Ishikawa (cell line): ENCODE measurements around the gene TF.

Source experiments
- CEBPB ChIP-seq: IDR thresholded peaks from 2 replicates; pipeline ENCODE4 v1.6.1; 2012
- CREB1 ChIP-seq: IDR thresholded peaks from 2 replicates; pipeline ENCODE4 v1.6.1; 2012; ENCODE audit warnings: low read depth
- EGR1 ChIP-seq: IDR thresholded peaks from 2 replicates; pipeline ENCODE4 v1.6.1; 2012
- EP300 ChIP-seq: IDR thresholded peaks from 2 replicates; pipeline ENCODE4 v1.6.1; 2012; ENCODE audit warnings: borderline replicate concordance
- FOXM1 ChIP-seq: IDR thresholded peaks from 2 replicates; pipeline ENCODE4 v1.6.1; 2012; ENCODE audit warnings: low read depth, borderline replicate concordance
- NFIC ChIP-seq: IDR thresholded peaks from 2 replicates; pipeline ENCODE4 v1.6.1; 2012
- RAD21 ChIP-seq: IDR thresholded peaks from 2 replicates; pipeline ENCODE4 v1.6.1; 2012; ENCODE audit warnings: low read depth
- TAF1 ChIP-seq: IDR thresholded peaks from 2 replicates; pipeline ENCODE4 v1.6.1; 2012; ENCODE audit warnings: low read depth, mild to moderate bottlenecking
- TCF12 ChIP-seq: IDR thresholded peaks from 2 replicates; pipeline ENCODE4 v1.6.1; 2012; ENCODE audit warnings: low read depth
- TEAD4 ChIP-seq: IDR thresholded peaks from 2 replicates; pipeline ENCODE4 v1.6.1; 2012
- YY1 ChIP-seq: IDR thresholded peaks from 2 replicates; pipeline ENCODE4 v1.6.1; 2012; ENCODE audit warnings: low read depth
- ZBTB7A ChIP-seq: IDR thresholded peaks from 2 replicates; pipeline ENCODE4 v1.6.1; 2012; ENCODE audit warnings: low read depth
- TF ChIP-seq, protein P1 (sequence below): IDR thresholded peaks from 2 replicates; pipeline ENCODE4 v1.6.1; 2012
- TF ChIP-seq, protein P2 (sequence below): IDR thresholded peaks from 2 replicates; pipeline ENCODE4 v1.6.1; 2012; ENCODE audit warnings: low read depth, mild to moderate bottlenecking
- TF ChIP-seq, protein P3 (sequence below): IDR thresholded peaks from 2 replicates; pipeline ENCODE4 v1.6.1; 2012

The TF gene

DNA sequence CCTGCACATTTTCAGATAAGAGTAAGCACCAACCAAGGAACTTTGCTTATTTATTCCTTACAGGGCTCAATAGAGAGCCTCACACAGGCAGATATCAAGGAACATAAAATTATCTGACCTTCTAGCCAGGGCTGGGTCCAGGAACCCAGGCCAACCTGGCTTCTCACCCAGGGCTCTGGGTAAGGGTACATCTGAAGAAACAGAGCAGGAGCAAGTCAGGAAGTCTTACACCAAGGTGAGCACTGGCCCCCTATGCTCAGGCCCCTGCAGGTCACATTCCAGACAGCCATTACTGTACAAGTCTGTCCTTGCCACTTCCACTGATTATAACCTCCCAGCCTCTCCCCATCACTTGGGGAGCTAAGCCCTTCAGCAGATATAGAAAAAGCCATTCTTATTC, 19.1 kb downstream of the TF start:
- TF ChIP-seq EP300 (no peak), CEBPB (no peak), TCF12 (no peak), NFIC (no peak), CREB1 (no peak), FOXM1 (no peak), EGR1 (no peak), YY1 (no peak), TAF1 (no peak), ZBTB7A (no peak)
- TF ChIP-seq, protein P1, sequence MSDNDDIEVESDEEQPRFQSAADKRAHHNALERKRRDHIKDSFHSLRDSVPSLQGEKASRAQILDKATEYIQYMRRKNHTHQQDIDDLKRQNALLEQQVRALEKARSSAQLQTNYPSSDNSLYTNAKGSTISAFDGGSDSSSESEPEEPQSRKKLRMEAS, result no peak
- TF ChIP-seq, protein P2, sequence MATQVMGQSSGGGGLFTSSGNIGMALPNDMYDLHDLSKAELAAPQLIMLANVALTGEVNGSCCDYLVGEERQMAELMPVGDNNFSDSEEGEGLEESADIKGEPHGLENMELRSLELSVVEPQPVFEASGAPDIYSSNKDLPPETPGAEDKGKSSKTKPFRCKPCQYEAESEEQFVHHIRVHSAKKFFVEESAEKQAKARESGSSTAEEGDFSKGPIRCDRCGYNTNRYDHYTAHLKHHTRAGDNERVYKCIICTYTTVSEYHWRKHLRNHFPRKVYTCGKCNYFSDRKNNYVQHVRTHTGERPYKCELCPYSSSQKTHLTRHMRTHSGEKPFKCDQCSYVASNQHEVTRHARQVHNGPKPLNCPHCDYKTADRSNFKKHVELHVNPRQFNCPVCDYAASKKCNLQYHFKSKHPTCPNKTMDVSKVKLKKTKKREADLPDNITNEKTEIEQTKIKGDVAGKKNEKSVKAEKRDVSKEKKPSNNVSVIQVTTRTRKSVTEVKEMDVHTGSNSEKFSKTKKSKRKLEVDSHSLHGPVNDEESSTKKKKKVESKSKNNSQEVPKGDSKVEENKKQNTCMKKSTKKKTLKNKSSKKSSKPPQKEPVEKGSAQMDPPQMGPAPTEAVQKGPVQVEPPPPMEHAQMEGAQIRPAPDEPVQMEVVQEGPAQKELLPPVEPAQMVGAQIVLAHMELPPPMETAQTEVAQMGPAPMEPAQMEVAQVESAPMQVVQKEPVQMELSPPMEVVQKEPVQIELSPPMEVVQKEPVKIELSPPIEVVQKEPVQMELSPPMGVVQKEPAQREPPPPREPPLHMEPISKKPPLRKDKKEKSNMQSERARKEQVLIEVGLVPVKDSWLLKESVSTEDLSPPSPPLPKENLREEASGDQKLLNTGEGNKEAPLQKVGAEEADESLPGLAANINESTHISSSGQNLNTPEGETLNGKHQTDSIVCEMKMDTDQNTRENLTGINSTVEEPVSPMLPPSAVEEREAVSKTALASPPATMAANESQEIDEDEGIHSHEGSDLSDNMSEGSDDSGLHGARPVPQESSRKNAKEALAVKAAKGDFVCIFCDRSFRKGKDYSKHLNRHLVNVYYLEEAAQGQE, result no peak
- TF ChIP-seq, protein P3, sequence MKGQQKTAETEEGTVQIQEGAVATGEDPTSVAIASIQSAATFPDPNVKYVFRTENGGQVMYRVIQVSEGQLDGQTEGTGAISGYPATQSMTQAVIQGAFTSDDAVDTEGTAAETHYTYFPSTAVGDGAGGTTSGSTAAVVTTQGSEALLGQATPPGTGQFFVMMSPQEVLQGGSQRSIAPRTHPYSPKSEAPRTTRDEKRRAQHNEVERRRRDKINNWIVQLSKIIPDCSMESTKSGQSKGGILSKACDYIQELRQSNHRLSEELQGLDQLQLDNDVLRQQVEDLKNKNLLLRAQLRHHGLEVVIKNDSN, result no peak

DNA sequence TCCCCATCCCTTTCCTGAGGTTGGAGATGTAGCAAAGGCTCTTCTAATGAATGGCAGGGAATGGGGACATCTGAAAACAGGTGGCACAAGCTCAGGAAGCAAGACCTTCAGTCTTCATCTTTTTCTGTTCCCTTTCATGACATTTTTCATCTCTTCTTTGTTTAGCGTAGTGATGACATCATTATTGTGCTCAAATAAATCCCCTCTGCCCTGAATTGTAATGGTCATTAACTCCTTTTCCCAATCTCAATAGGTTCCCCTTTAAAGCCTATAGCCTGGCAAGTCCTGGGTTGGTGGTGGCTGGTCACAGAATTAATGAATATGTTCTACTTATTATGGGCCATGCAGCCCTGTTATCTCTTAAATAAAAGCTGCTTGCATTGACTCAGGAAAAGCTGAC, 21.4 kb downstream of the TF start:
- TF ChIP-seq, protein P3, result no peak
- TF ChIP-seq RAD21, result no peak
- TF ChIP-seq YY1, result no peak

DNA sequence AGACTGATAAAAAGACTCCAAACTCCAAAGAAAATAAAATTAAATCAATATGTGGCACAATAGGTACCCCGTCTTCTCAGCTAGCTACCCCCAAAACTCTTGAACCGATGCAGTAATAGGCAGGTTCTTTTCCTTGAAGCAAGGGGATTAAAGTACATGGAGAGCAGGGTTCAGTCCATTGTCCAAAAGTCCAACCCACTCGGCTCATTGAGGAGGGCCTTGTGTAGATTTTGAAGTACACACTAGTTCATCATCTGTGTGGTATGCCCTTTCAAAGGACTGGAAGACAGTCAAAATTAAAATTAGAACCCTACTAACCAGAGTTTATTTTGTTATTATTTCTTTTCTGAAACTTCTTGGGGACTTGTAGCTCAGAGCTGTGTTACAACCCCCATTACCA, 23.3 kb downstream of the TF start:
- TF ChIP-seq CEBPB (no peak), CREB1 (no peak), TEAD4 (no peak), RAD21 (no peak), YY1 (no peak), ZBTB7A (no peak), TCF12 (no peak), FOXM1 (no peak), TAF1 (no peak), NFIC (no peak), EP300 (no peak), EGR1 (no peak)
- TF ChIP-seq, protein P2, result no peak
- TF ChIP-seq, protein P3, result no peak
- TF ChIP-seq, protein P1, result no peak

DNA sequence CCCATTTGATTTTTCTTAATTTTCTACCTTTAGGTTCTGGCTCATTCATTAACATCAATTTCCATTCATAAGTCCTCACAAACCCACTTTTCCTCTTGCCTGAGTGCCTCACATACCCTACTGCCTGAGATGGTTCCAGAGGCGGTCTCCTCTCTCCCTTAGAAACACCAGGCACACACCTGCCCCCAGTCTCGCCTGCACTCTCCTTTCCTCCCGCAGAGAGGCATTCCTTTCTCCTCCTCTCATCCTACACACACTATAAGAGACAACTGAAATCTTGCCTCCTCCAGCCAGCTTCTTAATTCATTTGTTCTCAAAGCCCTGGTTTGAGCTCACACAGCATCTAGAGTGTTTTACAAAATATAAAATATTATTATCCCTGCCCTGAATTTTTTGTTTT, 27.5 kb downstream of the TF start:
- TF ChIP-seq ZBTB7A, result no peak
- no peak for TF ChIP-seq FOXM1
- TF ChIP-seq, protein P3, result no peak
- TF ChIP-seq, protein P2, result no peak
- no peak for TF ChIP-seq TEAD4
- TF ChIP-seq EGR1, result no peak
- no peak for TF ChIP-seq NFIC
- TF ChIP-seq, protein P1, result no peak
- no peak for TF ChIP-seq EP300
- TF ChIP-seq YY1, result no peak
- TF ChIP-seq RAD21, result no peak
- no peak for TF ChIP-seq TCF12
- TF ChIP-seq TAF1, result no peak
- TF ChIP-seq CREB1, result no peak
- TF ChIP-seq CEBPB, result no peak
